ENCODE measurements around the gene STX4.

- TF ChIP-seq POLR2AphosphoS5 (IDR thresholded peaks at IDR 0.05; ENCODE audit: low read depth, low read length) (no peak), TAF1 (IDR thresholded peaks at IDR 0.05; ENCODE audit: borderline replicate concordance, low read depth, low read length) (no peak), POLR2A (IDR thresholded peaks at IDR 0.05; ENCODE audit: low read depth, low read length) (no peak)
These were observed 45.7 kb upstream of the STX4 start for GRCh38 chr16:30987581-30988190.
